Measurements from ENCODE around the gene UMAD1. TPM values are rescaled to one million over a fixed set of nuclear protein-coding genes. Genes with fewer than 3 reads are reported as not detected.

UMAD1 gene
- total RNA-seq, 1 experiment from 2014 or later, result 15.6 TPM

GRCh38 chr7:7742223-7742622, 101.7 kb downstream of the UMAD1 start:
- Histone ChIP-seq H3K4me1 (peaks cover 23% of the 10 kb centered on the region), H3K36me3 (no peaks in the 10 kb centered on the region), H3K4me3 (no peak overlapping the region), H3K27ac (no peak overlapping the region), H3K27me3 (no peaks in the 10 kb centered on the region), H3K9me3 (replicated peaks) (no peaks in the 10 kb centered on the region)
- no peak for DNase-seq

DNA sequence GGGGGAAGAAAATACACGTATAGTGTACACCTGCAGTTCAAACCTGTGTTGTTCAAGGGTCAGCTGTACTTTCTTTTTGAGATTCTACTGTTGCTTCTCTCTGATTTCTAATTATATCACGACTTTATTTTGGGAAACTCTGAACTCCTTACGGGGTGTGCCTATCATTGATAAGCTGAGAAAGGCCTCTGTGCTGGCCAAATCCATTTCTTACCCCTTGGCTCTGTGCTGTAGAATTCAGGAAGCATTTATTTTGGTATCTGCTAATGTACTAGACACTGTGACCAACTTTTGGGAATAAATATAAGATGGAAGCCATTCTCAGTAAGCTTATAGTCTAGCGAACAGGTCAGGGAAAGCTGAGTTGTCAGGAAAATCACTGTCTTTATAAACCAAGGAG, 104.7 kb downstream of the UMAD1 start:
- H3K9me3 ChIP-seq (replicated peaks), result no peaks in the 10 kb centered on the region
- H3K4me1 ChIP-seq, result no peaks in the 10 kb centered on the region
- no peak overlapping the region for H3K4me3 ChIP-seq
- no peak overlapping the region for H3K27ac ChIP-seq
- H3K36me3 ChIP-seq, result no peaks in the 10 kb centered on the region
- H3K27me3 ChIP-seq, result no peaks in the 10 kb centered on the region
- no peak for DNase-seq

DNA sequence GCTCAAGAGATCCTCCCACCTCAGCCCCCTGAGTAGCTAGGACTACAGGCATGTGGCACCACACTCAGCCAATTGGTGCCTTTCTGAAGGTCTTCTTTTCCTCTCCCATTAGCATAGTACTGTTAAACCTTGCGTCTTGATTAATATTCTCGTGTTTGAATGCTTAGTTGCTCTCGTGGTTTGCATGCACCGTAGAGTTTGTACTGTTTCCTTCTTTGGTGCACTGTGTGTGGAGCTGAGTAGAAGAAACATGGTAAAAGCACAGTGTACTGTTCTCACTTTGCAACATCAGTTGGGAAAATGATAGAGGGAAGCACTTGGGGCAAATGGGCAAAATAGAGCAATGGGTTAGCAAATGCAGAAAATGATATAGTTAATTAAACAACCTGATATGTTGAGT, 105.4 kb downstream of the UMAD1 start:
- H3K27me3 ChIP-seq, result no peaks in the 10 kb centered on the region
- no peaks in the 10 kb centered on the region for H3K9me3 ChIP-seq (replicated peaks)
- H3K4me1 ChIP-seq, result no peaks in the 10 kb centered on the region
- DNase-seq, result no peak
- H3K4me3 ChIP-seq, result no peak overlapping the region
- no peak overlapping the region for H3K27ac ChIP-seq
- no peaks in the 10 kb centered on the region for H3K36me3 ChIP-seq

DNA sequence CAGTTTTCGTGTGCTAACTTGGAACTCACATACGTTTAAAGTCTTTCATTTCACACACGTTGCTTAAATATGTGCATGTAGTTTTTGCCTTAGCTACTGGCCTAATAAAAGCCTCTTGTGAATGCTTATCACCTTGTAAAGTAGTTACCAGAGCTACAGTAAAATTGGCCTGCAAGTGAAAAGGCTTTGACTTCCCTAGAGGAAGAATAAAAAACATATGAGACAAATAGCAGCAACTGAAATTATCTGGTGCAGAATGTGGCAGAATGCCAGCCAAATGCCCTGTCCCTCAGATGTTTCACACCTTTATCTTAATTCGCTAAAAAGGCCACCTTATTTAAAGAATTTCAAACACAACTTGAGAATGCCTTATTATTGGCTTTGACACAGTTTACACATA, 105.9 kb downstream of the UMAD1 start:
- Histone ChIP-seq H3K27ac (no peak overlapping the region), H3K27me3 (no peaks in the 10 kb centered on the region), H3K4me3 (no peak overlapping the region), H3K9me3 (replicated peaks) (no peaks in the 10 kb centered on the region), H3K4me1 (no peaks in the 10 kb centered on the region), H3K36me3 (no peaks in the 10 kb centered on the region)
- DNase-seq, result no peak

DNA sequence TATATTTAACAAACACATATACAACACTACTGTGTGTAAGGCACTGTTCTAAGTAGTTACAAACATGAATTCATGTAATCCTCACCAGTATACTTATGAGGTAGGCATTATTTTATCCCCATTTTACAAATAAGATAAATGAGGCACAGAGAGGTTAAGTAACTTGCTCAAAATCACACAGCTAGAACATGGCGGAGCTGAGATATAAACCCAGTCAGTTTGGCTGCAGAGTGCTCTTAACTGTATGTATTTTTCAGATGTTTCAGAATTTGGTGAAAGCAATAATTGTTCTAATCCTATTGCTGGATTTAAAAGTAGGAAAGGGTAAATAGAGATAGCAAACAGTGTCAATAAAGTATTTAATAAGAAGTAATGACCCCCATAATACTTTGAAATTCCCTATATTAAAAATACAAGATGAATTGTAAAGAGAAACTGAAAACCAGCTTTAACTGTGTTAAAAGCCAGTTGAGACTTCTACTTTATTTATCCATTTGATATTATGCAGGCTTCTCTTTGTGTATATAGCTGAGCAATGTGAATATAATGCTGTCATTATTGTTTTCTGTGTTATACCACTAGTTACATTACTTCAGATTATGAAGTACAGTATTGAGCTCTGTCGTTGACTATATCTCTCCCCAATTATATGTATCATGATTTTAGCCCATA, 110.2 kb downstream of the UMAD1 start:
- no peaks in the 10 kb centered on the region for H3K9me3 ChIP-seq (replicated peaks)
- no peaks in the 10 kb centered on the region for H3K27me3 ChIP-seq
- no peaks in the 10 kb centered on the region for H3K4me1 ChIP-seq
- no peak for DNase-seq
- H3K4me3 ChIP-seq, result no peak overlapping the region
- no peak overlapping the region for H3K27ac ChIP-seq
- H3K36me3 ChIP-seq, result no peaks in the 10 kb centered on the region

GRCh38 chr7:7751243-7752092, 110.9 kb downstream of the UMAD1 start:
- Histone ChIP-seq H3K36me3 (no peaks in the 10 kb centered on the region), H3K4me1 (no peaks in the 10 kb centered on the region), H3K4me3 (no peak overlapping the region), H3K27me3 (no peaks in the 10 kb centered on the region), H3K9me3 (replicated peaks) (no peaks in the 10 kb centered on the region), H3K27ac (no peak overlapping the region)
- DNase-seq, result no peak

DNA sequence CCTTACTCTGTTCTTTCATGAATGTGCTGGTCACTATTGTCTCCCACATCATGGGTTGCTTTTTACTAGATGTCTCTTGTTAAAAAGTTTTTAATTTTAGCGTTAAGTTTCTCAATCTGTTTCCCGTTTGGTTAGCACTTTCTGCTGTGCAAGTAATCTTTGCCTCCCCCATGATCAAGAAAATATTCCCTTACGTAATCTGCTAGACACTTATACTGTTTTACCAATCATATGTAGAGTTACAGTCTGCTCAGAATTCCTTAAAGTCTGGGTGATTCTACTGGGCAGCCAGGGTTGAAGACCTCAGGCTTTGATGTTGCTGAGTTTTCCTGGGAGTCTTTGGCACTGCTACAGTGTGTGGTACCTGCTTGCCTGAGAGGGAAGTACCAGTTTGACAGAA, 116.0 kb downstream of the UMAD1 start:
- no peak overlapping the region for H3K27ac ChIP-seq
- peaks cover 8% of the 10 kb centered on the region for H3K4me1 ChIP-seq
- H3K36me3 ChIP-seq, result no peaks in the 10 kb centered on the region
- no peak for DNase-seq
- no peaks in the 10 kb centered on the region for H3K27me3 ChIP-seq
- H3K4me3 ChIP-seq, result no peak overlapping the region
- H3K9me3 ChIP-seq (replicated peaks), result no peaks in the 10 kb centered on the region

DNA sequence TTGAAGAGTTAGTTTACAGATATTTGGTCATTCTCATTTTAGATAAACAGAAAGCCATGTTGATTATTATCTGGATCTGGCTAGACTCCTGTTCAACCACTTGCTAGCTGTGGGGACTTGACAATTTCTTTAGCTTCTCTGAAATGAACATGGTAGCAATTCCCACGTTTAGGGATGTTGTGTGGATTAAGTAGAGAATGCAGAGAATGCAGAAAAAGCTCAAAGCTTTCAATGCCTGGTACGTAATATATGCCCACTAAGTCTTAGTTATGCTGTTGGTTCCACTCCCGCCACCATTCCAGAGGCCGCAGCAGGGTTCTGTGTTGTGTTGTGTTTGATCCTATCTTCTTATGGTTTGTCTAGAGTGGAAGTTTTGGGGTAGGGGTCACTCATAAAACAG, 117.0 kb downstream of the UMAD1 start:
- DNase-seq, result peak; percentile 38 to 49

DNA sequence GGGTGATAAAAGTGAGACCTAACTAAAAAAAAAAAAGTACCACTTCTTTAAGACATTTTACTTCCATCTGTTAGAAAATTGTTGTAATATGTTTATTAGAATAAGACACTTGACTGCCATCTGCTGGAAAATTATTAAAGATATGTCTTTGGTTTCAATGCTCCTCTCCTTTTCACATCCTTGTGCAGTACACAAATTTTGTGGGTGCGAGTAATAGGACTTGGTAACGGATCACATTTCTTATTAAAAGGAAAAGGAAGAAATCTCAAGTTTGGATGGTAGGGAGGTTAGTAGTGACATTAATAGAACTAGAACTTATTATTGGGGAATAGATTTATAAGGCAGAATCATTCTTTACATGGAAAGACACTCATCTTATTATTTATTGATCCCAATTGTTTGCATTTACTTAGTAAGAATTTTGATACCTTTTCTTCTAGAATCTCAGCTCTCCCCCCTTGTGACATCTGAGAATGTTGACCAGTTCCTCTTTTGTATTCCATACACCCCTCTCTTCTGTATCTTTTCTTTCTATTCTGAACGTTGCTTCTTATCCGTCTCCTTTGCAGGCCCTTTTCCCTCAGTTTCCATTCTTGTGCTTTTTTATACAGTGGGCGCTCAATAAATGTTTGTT, 120.9 kb downstream of the UMAD1 start:
- Histone ChIP-seq H3K27me3 (no peaks in the 10 kb centered on the region), H3K36me3 (no peaks in the 10 kb centered on the region), H3K4me1 (peaks cover 8% of the 10 kb centered on the region), H3K9me3 (replicated peaks) (no peaks in the 10 kb centered on the region), H3K27ac (no peak overlapping the region), H3K4me3 (no peak overlapping the region)
- peak in 1 of 2 experiments; percentile 59 for DNase-seq

More for the DNA sequence above, 117.0 kb downstream of the UMAD1 start:
- Histone ChIP-seq H3K27ac (peak overlapping the region; percentile 26; the same call in 1 of the 2 replicates), H3K36me3 (no peaks in the 10 kb centered on the region), H3K27me3 (no peaks in the 10 kb centered on the region), H3K4me1 (peaks cover 8% of the 10 kb centered on the region), H3K9me3 (replicated peaks) (no peaks in the 10 kb centered on the region), H3K4me3 (no peak overlapping the region)

- no peak for DNase-seq
- peaks cover 5% of the 10 kb centered on the region for H3K4me1 ChIP-seq
- no peak overlapping the region for H3K4me3 ChIP-seq
- no peaks in the 10 kb centered on the region for H3K36me3 ChIP-seq
- no peaks in the 10 kb centered on the region for H3K27me3 ChIP-seq
- no peak overlapping the region for H3K27ac ChIP-seq
- H3K9me3 ChIP-seq (replicated peaks), result no peaks in the 10 kb centered on the region
These were observed 121.6 kb downstream of the UMAD1 start for GRCh38 chr7:7761974-7762779.

DNA sequence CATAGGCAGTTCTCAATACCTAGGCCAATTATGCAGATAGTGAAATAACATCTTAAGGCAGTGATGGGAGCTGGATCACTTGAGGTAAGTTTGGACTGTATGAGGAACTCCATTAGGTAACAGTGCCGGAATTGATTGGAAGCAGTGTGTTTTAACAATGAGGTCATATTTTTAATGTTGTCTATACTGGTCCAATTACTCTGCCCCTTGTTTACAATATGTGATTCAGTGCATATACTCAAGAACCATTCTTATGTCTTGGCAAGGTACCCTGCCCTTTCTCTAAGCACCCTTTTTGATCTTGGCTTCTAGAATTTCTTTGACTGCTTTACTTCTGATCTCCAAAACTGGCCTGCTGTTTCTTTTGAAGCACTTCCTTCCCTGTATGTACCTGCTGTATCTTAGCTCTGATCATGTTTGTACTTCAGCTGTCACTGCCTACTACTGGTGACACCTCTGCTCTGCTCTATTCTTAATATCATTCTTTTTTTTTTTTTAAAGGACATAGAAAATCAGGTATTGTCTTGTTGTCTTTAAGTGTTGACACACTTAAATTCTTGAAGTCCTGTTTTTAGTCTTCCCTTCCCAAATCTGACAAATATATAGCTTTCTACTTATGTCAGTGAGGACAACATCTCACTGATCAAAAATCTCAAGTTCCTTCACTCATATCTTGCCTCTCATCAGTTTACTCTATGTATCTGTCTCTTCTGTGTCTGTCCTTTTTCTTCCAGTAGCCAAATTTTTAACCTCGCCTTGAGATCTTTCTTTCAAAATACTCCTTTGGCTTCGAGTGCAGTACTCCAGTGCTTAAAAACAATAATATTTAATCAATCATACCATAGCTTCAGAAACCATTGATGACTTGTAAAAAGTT, 124.2 kb downstream of the UMAD1 start:
- no peak overlapping the region for H3K4me3 ChIP-seq
- H3K4me1 ChIP-seq, result no peaks in the 10 kb centered on the region; the same call in 1 of the 2 replicates

DNA sequence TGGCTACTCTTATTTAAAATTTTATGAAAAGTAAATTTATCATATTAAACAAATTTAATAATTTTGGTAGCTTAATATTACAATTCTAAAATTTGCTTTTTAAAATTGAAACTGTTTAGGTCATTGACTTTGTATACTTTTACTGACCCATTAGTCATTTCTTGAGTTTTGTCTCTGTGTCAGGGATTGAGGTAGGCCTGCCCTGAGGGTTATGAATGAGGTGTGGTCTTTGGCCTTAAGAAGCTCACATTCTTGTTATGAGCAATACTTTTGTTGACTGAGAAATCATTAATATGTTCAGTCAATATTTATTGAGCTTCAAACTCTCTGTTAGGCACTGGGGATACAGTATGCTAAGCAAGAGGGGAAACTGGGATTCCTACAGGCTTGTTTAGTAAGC, 124.9 kb downstream of the UMAD1 start:
- no peaks in the 10 kb centered on the region for H3K27me3 ChIP-seq
- H3K9me3 ChIP-seq (replicated peaks), result no peaks in the 10 kb centered on the region
- H3K4me3 ChIP-seq, result no peak overlapping the region
- DNase-seq, result no peak
- no peaks in the 10 kb centered on the region for H3K36me3 ChIP-seq
- H3K4me1 ChIP-seq, result no peaks in the 10 kb centered on the region; the same call in 1 of the 2 replicates
- no peak overlapping the region for H3K27ac ChIP-seq

More for the DNA sequence above, 124.2 kb downstream of the UMAD1 start:
- Histone ChIP-seq H3K27me3 (no peaks in the 10 kb centered on the region), H3K9me3 (replicated peaks) (no peaks in the 10 kb centered on the region), H3K36me3 (no peaks in the 10 kb centered on the region), H3K27ac (no peak overlapping the region)
- DNase-seq, result no peak

DNA sequence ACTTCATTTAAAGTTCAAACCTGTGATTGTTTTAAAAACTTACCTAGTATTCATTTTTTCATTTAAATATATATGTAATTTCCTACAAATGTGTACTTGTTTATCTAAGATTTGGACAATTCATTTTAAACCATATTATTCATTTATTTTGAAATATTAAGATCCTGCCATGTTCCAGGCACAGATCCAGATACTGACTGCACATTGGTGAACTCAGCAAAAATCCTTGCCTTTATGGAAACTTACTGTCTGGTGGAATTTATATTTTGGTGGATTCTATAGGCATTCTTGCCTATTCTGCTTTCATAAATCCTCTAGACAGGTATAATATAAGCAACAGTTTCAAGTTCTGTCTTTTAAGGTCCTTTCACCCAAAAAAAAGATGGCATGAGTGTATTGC, 126.1 kb downstream of the UMAD1 start:
- H3K27ac ChIP-seq, result no peak overlapping the region
- no peaks in the 10 kb centered on the region; the same call in 1 of the 2 replicates for H3K4me1 ChIP-seq
- no peaks in the 10 kb centered on the region for H3K27me3 ChIP-seq
- no peak for DNase-seq
- no peaks in the 10 kb centered on the region for H3K36me3 ChIP-seq
- H3K4me3 ChIP-seq, result no peak overlapping the region
- no peaks in the 10 kb centered on the region for H3K9me3 ChIP-seq (replicated peaks)
